Subcutaneous abdominal adipose tissue (tissue), 5 donors: ENCODE results near the gene LEF1.

ENCODE experiments used
- H3K27ac ChIP-seq: one replicate; pipeline ENCODE4 v1.7.0; 2013; ENCODE audit warnings: low read depth, mild to moderate bottlenecking, inconsistent platforms, low read length, moderate library complexity
- H3K27me3 ChIP-seq, 5 donors: one replicate each; pipeline ENCODE4 v1.7.0; 2013; ENCODE audit warnings: low read length in 5 of 5, inconsistent platforms in 1 of 5; ENCODE audit not compliant: control insufficient read depth in 5 of 5, insufficient read depth in 4 of 5
- H3K36me3 ChIP-seq, 5 donors: one replicate each; pipeline ENCODE4 v1.7.0; 2013; ENCODE audit warnings: low read length in 5 of 5; ENCODE audit not compliant: control insufficient read depth in 5 of 5, insufficient read depth in 5 of 5
- H3K4me1 ChIP-seq, 5 donors: one replicate each; pipeline ENCODE4 v1.7.0; 2013; ENCODE audit warnings: low read length in 5 of 5, mild to moderate bottlenecking in 3 of 5, moderate library complexity in 1 of 5; ENCODE audit not compliant: control insufficient read depth in 5 of 5, insufficient read depth in 5 of 5
- H3K4me3 ChIP-seq, 5 donors: one replicate each; pipeline ENCODE4 v1.7.0; 2013; ENCODE audit warnings: low read length in 5 of 5, low read depth in 1 of 5
- H3K9ac ChIP-seq, 5 donors: one replicate each; pipeline ENCODE4 v1.7.0; 2013; ENCODE audit warnings: low read length in 5 of 5, mild to moderate bottlenecking in 4 of 5, moderate library complexity in 3 of 5
- H3K9me3 ChIP-seq, 5 donors: one replicate each; pipeline ENCODE4 v1.7.0; 2013; ENCODE audit warnings: low read length in 5 of 5; ENCODE audit not compliant: control insufficient read depth in 5 of 5
- donor health status: healthy.
- donor health status: healthy.
- donor health status: healthy.
- donor health status: healthy.
- donor health status: healthy.

Gene LEF1

DNA sequence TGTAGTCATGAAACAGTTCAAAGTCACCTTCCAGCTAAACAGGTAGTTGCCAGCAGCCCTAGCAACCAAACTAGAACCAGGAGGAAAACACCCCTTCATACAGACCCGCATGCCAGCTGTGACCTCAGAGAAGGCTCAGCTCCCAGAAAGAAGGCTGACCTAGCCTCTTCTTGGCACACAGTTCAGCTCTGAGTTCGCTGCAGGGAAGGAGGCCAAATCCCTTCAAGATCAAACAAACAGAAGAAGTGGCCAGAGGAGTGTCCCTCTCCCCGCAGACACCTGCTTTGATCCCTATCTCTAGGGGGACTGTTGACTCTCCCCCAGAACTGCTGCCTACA is 123.1 kb downstream of the LEF1 start:
- Histone ChIP-seq H3K4me1 (peaks cover 0 to 16% (median 6%) of the 10 kb centered on the region in 5 donors), H3K36me3 (peaks cover 0 to 4% (median 0%) of the 10 kb centered on the region in 5 donors), H3K9ac (no peak overlapping the region), H3K4me3 (no peak overlapping the region), H3K27ac (peak overlapping the region; percentile 72), H3K9me3 (no peaks in the 10 kb centered on the region), H3K27me3 (no peaks in the 10 kb centered on the region)

DNA sequence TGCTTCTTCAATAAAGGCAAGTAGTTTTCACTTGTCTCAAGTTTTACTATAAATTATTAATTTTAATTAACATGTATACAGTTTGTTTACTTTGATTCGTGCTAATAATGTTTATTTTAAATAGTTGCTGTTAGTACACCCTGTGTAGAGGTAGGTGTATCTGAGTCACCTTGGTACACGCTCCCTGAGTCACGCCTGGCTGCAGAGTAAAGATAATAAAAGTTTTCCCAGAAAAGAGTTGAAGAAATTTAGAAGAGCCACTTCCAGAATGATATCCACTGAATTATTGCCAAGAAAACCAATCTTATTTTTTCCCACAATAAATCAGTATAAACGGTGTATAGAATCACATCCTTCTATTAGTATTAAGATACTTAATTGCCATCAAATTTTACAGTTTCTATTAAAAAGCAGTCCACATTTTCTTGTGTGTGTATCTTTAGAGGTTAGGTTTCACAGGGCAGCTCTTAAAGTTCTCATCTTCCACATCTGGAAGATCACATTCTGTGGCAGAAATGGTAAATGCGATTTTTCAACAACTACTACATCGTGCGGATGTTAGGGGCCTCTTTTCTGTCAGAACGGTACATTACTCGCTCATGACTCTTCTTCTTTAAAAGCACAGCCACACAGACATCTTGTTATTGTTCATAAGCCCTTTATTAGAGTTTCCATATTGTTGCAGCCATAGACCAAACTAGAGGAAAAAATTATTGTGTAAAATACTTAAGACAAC is 123.6 kb downstream of the LEF1 start:
- H3K27ac ChIP-seq: peak overlapping the region; percentile 72
- H3K4me3 ChIP-seq: no peak overlapping the region
- no peaks in the 10 kb centered on the region for H3K27me3 ChIP-seq
- peaks cover 0 to 4% (median 0%) of the 10 kb centered on the region in 5 donors for H3K36me3 ChIP-seq
- H3K9ac ChIP-seq: no peak overlapping the region
- no peaks in the 10 kb centered on the region for H3K9me3 ChIP-seq
- peaks cover 0 to 16% (median 6%) of the 10 kb centered on the region in 5 donors for H3K4me1 ChIP-seq

DNA sequence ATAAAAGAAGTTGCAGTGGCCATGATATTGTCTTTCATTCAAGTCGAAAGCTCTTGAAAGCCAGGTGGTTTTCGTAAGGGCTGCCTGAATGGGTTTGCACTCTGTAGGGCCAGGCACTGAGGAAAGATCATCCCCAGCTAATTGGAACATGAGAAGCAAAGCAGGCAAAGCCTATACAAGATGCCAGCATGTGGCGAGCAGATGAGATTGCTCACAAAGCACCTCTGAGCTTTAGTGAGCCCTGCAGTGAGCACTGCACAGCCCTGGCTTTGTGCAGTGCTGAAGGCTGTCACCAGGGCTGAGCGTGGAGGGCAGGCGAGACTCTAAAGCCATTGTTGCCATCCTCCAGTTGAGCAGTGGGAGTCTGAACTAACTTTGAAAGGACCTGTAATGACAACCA is 125.2 kb downstream of the LEF1 start:
- no peak overlapping the region for H3K27ac ChIP-seq
- H3K27me3 ChIP-seq: no peaks in the 10 kb centered on the region
- no peaks in the 10 kb centered on the region for H3K9me3 ChIP-seq
- no peak overlapping the region for H3K4me3 ChIP-seq
- H3K4me1 ChIP-seq: peaks cover 0 to 16% (median 6%) of the 10 kb centered on the region in 5 donors
- H3K36me3 ChIP-seq: peaks cover 0 to 8% (median 0%) of the 10 kb centered on the region in 5 donors
- H3K9ac ChIP-seq: no peak overlapping the region

DNA sequence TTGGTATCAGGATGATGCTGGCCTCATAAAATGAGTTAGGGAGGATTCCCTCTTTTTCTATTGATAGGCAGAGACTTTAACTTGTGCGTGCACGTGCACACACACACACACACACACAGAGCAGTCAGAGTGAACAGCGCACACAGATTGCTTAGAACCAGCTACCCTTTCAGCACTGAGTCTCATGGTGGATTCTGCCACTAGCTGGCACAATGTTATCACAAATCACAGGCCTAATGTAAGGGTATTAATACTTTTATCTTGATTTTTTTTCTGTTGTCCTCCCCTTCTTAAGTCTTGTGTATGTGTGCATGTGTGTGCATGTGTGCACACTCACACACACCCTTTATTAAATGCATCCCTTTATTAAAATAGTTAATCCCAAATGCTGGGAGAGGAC is 125.8 kb downstream of the LEF1 start:
- Histone ChIP-seq H3K36me3 (peaks cover 0 to 10% (median 0%) of the 10 kb centered on the region in 5 donors), H3K27me3 (no peaks in the 10 kb centered on the region)

DNA sequence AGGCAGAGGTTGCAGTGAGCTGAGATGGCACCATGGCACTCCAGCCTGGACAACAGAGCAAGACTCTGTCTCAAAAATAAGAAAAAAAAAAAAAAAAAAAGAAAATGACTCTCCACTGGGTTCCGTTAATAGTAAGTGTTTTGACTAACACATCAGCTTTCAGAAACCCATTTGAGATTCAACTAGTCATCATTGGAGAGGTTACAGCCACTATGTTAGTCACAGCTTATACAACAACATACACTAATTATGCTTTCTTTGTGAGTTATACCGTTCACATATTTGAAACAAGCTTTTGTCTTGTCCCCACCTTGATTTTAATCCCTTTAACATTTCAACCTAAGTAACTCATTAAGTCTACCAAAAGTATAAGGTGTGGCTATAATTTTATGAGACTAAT is 130.8 kb downstream of the LEF1 start:
- Histone ChIP-seq H3K27ac (no peak overlapping the region), H3K36me3 (peaks cover 9 to 35% (median 33%) of the 10 kb centered on the region in 5 donors), H3K9me3 (no peaks in the 10 kb centered on the region), H3K27me3 (no peaks in the 10 kb centered on the region), H3K9ac (no peak overlapping the region), H3K4me3 (no peak overlapping the region), H3K4me1 (peaks cover 0 to 6% (median 0%) of the 10 kb centered on the region in 5 donors)

More for the DNA sequence above, 125.8 kb downstream of the LEF1 start:
- Histone ChIP-seq H3K4me1 (peaks cover 0 to 16% (median 6%) of the 10 kb centered on the region in 5 donors), H3K4me3 (no peak overlapping the region), H3K9me3 (no peaks in the 10 kb centered on the region), H3K27ac (no peak overlapping the region), H3K9ac (no peak overlapping the region)

DNA sequence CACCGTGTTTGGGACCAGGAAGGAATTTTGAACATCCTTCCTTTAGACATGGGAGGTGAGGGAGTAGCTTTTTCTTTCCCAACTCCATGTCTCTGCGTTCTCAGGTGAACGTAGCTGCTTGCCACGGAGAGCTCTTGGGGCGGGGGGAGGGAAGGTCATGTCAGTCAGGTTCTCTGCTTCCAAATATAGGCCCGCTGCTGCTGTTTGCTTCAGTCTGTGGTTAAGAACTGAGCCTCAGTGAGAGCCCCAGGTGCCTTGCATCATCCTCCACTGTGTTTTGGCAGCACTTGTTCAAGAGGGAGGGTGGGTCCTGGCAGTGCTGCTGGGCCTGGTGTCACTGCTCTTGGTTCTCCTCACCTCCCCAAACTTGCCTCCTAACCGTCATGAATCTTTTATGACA is 132.5 kb downstream of the LEF1 start:
- H3K27me3 ChIP-seq: no peaks in the 10 kb centered on the region
- no peak overlapping the region for H3K9ac ChIP-seq
- H3K4me1 ChIP-seq: peaks cover 0 to 14% (median 3%) of the 10 kb centered on the region in 5 donors
- H3K27ac ChIP-seq: no peak overlapping the region
- no peak overlapping the region for H3K4me3 ChIP-seq
- H3K36me3 ChIP-seq: peaks cover 9 to 41% (median 40%) of the 10 kb centered on the region in 5 donors
- H3K9me3 ChIP-seq: no peaks in the 10 kb centered on the region

DNA sequence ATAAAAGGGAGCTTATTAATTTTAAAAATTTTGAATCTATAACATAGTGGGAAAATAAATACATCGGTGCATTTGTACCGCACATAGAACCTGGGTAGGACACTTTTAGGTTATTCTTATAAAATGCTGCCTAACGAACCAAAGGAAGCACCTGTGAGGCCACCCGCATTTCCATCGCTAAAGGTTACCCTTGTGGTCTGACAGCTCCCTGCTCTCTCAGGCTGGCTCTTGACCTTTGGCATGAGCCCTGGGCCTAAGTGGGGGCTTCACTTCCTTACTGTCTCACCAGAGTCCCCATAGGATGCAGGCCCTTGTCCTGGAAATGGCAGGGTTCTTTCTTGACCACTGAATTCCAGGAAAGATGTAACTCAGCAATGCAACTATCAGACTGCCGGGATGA is 133.0 kb downstream of the LEF1 start:
- Histone ChIP-seq H3K36me3 (peaks cover 13 to 45% (median 42%) of the 10 kb centered on the region in 5 donors), H3K27me3 (no peaks in the 10 kb centered on the region), H3K9me3 (no peaks in the 10 kb centered on the region), H3K27ac (no peak overlapping the region), H3K4me1 (peaks cover 0 to 14% (median 3%) of the 10 kb centered on the region in 5 donors), H3K4me3 (no peak overlapping the region), H3K9ac (peak overlapping the region in 1 of 5 donors; percentile 33)

DNA sequence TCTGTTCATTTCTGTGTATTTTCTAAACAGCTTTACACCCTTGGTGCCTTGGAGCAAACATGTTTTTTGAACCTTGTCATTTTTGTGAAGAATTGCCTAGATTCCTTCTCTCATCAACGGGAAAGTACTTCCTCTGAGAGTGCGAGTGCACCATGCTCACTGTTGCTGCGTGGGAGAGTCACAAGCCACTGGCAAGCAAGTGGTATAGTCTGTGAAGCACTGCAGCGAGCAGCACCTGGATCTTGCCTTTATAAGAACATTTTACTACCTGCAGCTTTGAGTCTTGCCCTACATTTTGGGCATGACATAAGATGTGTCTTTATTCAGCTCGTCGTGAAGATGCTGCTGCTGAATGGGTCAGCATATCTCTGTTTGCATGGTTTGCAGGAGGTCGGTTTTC is 134.2 kb downstream of the LEF1 start:
- Histone ChIP-seq H3K27me3 (no peaks in the 10 kb centered on the region), H3K4me1 (peaks cover 0 to 14% (median 3%) of the 10 kb centered on the region in 5 donors), H3K9ac (peak overlapping the region in 1 of 5 donors; percentile 33), H3K9me3 (no peaks in the 10 kb centered on the region), H3K4me3 (no peak overlapping the region), H3K27ac (no peak overlapping the region), H3K36me3 (peaks cover 13 to 56% (median 49%) of the 10 kb centered on the region in 5 donors)

DNA sequence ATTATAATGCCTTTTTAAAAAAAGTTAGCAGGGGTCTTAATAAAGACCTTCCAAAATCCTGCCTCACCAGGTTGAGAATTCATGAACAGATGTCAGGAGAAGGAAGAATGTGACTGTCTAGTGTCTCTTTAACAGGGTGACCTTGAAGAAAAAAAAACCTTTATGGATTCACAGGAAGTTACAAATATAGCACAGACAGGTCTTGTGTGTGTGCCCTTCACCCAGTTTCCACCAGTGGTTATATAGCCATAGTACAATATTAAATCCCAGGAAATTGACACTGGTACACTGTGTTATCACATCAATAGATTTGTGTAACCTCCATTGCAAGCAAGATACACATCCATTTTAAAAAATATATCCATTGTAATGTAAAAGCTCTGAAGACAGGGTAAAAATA is 135.4 kb downstream of the LEF1 start:
- Histone ChIP-seq H3K36me3 (peaks cover 16 to 68% (median 55%) of the 10 kb centered on the region in 5 donors), H3K9me3 (no peaks in the 10 kb centered on the region), H3K9ac (no peak overlapping the region), H3K4me1 (peaks cover 0 to 14% (median 3%) of the 10 kb centered on the region in 5 donors), H3K4me3 (no peak overlapping the region), H3K27ac (peak overlapping the region; percentile 11), H3K27me3 (no peaks in the 10 kb centered on the region)

DNA sequence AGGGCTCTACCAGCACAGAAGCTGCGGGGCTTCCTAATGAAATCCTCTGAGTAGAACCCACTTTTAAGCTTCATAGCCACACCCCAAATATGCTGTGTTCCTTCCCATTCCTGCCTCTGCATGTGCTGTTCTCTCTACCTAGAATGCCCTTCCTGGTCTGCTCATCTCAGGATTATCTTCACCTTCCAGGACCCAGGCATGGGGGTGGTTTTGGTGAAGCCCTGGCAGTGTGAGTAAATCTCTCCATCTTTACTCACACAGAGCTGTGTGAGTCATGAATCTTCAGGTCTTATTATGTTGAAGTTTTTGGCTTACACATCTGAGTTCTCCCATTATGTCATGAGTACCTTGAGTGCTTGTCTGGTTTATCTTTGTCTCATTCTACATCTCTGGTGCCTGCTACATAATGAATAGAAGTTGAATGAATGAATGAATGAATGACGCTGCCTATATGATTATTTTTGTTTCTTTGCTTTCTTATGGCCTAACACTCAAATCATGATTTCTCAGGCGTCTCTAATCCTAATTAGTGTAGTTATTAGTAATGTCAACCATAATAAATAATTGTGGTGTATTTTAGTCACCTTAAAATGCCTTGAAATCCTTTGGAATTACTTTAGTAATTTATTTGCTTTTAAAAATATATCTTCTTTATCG is 137.2 kb downstream of the LEF1 start:
- H3K4me1 ChIP-seq: peaks cover 0 to 14% (median 3%) of the 10 kb centered on the region in 5 donors
- no peak overlapping the region for H3K4me3 ChIP-seq
- H3K27me3 ChIP-seq: no peaks in the 10 kb centered on the region
- no peak overlapping the region for H3K9ac ChIP-seq
- H3K36me3 ChIP-seq: peaks cover 24 to 85% (median 73%) of the 10 kb centered on the region in 5 donors
- H3K9me3 ChIP-seq: no peaks in the 10 kb centered on the region
- peak overlapping the region; percentile 52 for H3K27ac ChIP-seq
